ENCODE data around the gene MGMT.

GRCh38 chr10:129501652-129502436, 34.8 kb downstream of the MGMT start:
- TF ChIP-seq CTCF (IDR thresholded peaks at IDR 0.05) (no peak), POLR2A (IDR thresholded peaks at IDR 0.05) (no peak), POLR2AphosphoS5 (IDR thresholded peaks at IDR 0.05) (no peak), EP300 (IDR thresholded peaks at IDR 0.05) (no peak)
